PC-3 (cell line): ENCODE data around the gene SLC25A5. TPM values are rescaled to one million over a fixed set of nuclear protein-coding genes. Genes with fewer than 3 reads are reported as not detected.

Experiments
- ATAC-seq: fragments of 200-7000 bp; cut with Tn5 transposase; 2 replicates; pipeline ENCODE4 v1.9.1; 2020; ENCODE audit warnings: mild to moderate bottlenecking, moderate library complexity
- BruUV-seq: library from RNA; stranded (reverse); fragments of 400-500 nt; replicated peaks from 2 replicates; lab custom pipeline; 2021; lab: Mats Ljungman, UMichigan
- CTCF ChIA-PET: fragments of 300-600 bp; sonication (Branson Sonifier 250); formaldehyde crosslinking; loops from one replicate; lab custom pipeline; 2022; ENCODE audit warnings: antibody characterized with exemption; lab: Charles Lee
- POLR2A ChIA-PET: fragments of 300-600 bp; sonication (Branson Sonifier 250); formaldehyde crosslinking; loops from one replicate; lab custom pipeline; 2022; ENCODE audit warnings: antibody characterized with exemption; ENCODE audit not compliant: unreplicated experiment; lab: Charles Lee
- DNase-seq: peaks from one replicate; pipeline ENCODE4 v3.0.0-alpha.2; 2015
- H2AFZ ChIP-seq: fragments of 300-600 bp; sonication (generic); 2 replicates; pipeline ENCODE4 v1.6.0; 2016; ENCODE audit warnings: antibody characterized with exemption, low read length
- H3F3A ChIP-seq: fragments of 300-600 bp; sonication (generic); one replicate; pipeline ENCODE4 v1.6.0; 2017; ENCODE audit warnings: antibody characterized with exemption, low read length, control low read depth, mild to moderate bottlenecking; ENCODE audit not compliant: unreplicated experiment
- H3K27ac ChIP-seq: fragments of 300-600 bp; sonication (generic); 2 replicates; pipeline ENCODE4 v1.5.1; 2016; ENCODE audit warnings: mild to moderate bottlenecking, low read length
- H3K27me3 ChIP-seq: fragments of 300-600 bp; sonication (generic); 2 replicates; pipeline ENCODE4 v1.6.1; 2016; ENCODE audit warnings: low read length, mixed read lengths
- H3K36me3 ChIP-seq: fragments of 300-600 bp; sonication (generic); 2 replicates; pipeline ENCODE4 v1.6.1; 2016; ENCODE audit warnings: low read depth, mixed run types, low read length, mixed read lengths
- H3K4me1 ChIP-seq: fragments of 300-600 bp; sonication (generic); 2 replicates; pipeline ENCODE4 v1.5.1; 2016; ENCODE audit warnings: low read length; ENCODE audit not compliant: insufficient read depth
- H3K4me2 ChIP-seq: fragments of 300-600 bp; sonication (generic); 2 replicates; pipeline ENCODE4 v1.6.0; 2016; ENCODE audit warnings: low read length
- H3K4me3 ChIP-seq: fragments of 300-600 bp; sonication (generic); 2 replicates; pipeline ENCODE4 v1.5.1; 2016; ENCODE audit warnings: mild to moderate bottlenecking, low read length, mixed read lengths
- H3K79me2 ChIP-seq: fragments of 300-600 bp; sonication (generic); 2 replicates; pipeline ENCODE4 v1.6.1; 2017; ENCODE audit warnings: low read length, mixed read lengths
- H3K9ac ChIP-seq: fragments of 300-600 bp; sonication (generic); 2 replicates; pipeline ENCODE4 v1.6.0; 2016; ENCODE audit warnings: mild to moderate bottlenecking, low read length
- H3K9me2 ChIP-seq: fragments of 300-600 bp; sonication (generic); replicated peaks from 2 replicates; pipeline ENCODE4 v1.6.1; 2016; ENCODE audit warnings: mixed run types, low read length, mixed read lengths
- H3K9me3 ChIP-seq: fragments of 300-600 bp; sonication (generic); 2 replicates; pipeline ENCODE4 v1.6.1; 2016; ENCODE audit warnings: low read length, mixed read lengths
- H4K20me1 ChIP-seq: fragments of 300-600 bp; sonication (generic); 2 replicates; pipeline ENCODE4 v1.6.1; 2016; ENCODE audit warnings: low read length, mixed read lengths
- EZH2 ChIP-seq: fragments of 300-600 bp; sonication (generic); IDR thresholded peaks from one replicate; pipeline ENCODE4 v1.6.1; 2017; ENCODE audit warnings: antibody characterized with exemption, mild to moderate bottlenecking, low read length; ENCODE audit not compliant: unreplicated experiment
- EZH2phosphoT487 ChIP-seq: fragments of 300-600 bp; sonication (generic); IDR thresholded peaks from 2 replicates; pipeline ENCODE4 v1.6.1; 2018; ENCODE audit warnings: mild to moderate bottlenecking, antibody characterized with exemption, low read length, borderline replicate concordance
- intact Hi-C: fragments of 100-400 bp; cut with micrococcal nuclease; formaldehyde crosslinking; loops from 2 replicates; pipeline ENCODE4 v1.9.0; 2023
- total RNA-seq: library from RNA; depleted of rRNA; stranded (reverse); fragments of >200 nt; gene quantifications from 2 replicates; pipeline ENCODE4 v1.2.3, GENCODE V29; 2014
- TF ChIP-seq, protein P1 (sequence below): fragments of 300-600 bp; sonication (generic); conservative IDR thresholded peaks from 2 replicates; pipeline ENCODE4 v1.5.1; 2017; ENCODE audit warnings: antibody characterized with exemption, low read depth, mild to moderate bottlenecking, low read length

Gene SLC25A5
- total RNA-seq, 1 experiment from 2014 or later, result 544 TPM

- Histone ChIP-seq H3K27me3 (no peaks in the 10 kb centered on the region), H3F3A (no peaks in the 10 kb centered on the region), H3K79me2 (no peaks in the 10 kb centered on the region), H2AFZ (0 out of 2 replicates have a peak overlapping the region, but pooled peaks have one; percentile 48), H3K27ac (no peak overlapping the region), H4K20me1 (no peaks in the 10 kb centered on the region), H3K9me2 (no peaks in the 10 kb centered on the region), H3K4me2 (no peak overlapping the region), H3K36me3 (no peaks in the 10 kb centered on the region), H3K4me3 (no peak overlapping the region), H3K9me3 (no peaks in the 10 kb centered on the region), H3K4me1 (no peaks in the 10 kb centered on the region), H3K9ac (no peak overlapping the region)
- intact Hi-C loops, result loop anchor here (1.0 kb wide), 1 partner anchor 24 kb away; no protein-coding TSS in a partner anchor
- DNase-seq, result peak; percentile 74
- peak; percentile 50; the same call in 1 of the 2 replicates for ATAC-seq
- no TSS peak for BruUV-seq
- POLR2A ChIA-PET, result no interaction called here
- CTCF ChIA-PET, result interaction anchor here (1.0 kb wide), 1 partner anchor 14 kb away, joined by 5 read pairs; no protein-coding TSS in a partner anchor
- TF ChIP-seq, protein P1, sequence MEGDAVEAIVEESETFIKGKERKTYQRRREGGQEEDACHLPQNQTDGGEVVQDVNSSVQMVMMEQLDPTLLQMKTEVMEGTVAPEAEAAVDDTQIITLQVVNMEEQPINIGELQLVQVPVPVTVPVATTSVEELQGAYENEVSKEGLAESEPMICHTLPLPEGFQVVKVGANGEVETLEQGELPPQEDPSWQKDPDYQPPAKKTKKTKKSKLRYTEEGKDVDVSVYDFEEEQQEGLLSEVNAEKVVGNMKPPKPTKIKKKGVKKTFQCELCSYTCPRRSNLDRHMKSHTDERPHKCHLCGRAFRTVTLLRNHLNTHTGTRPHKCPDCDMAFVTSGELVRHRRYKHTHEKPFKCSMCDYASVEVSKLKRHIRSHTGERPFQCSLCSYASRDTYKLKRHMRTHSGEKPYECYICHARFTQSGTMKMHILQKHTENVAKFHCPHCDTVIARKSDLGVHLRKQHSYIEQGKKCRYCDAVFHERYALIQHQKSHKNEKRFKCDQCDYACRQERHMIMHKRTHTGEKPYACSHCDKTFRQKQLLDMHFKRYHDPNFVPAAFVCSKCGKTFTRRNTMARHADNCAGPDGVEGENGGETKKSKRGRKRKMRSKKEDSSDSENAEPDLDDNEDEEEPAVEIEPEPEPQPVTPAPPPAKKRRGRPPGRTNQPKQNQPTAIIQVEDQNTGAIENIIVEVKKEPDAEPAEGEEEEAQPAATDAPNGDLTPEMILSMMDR, result peak; percentile 64
- TF ChIP-seq EZH2 (no peak), EZH2phosphoT487 (no peak)
Measured at GRCh38 chrX:119488749-119489148, 20.5 kb downstream of the SLC25A5 start.

GRCh38 chrX:119489212-119490074 is 21.2 kb downstream of the SLC25A5 start:
- intact Hi-C loops, result no loop called here
- BruUV-seq, result no TSS peak
- CTCF ChIA-PET, result interaction anchor here (0.5 to 1.0 kb wide), 2 partner anchors 14 to 19 kb away, joined by 3 to 5 read pairs; no protein-coding TSS in a partner anchor

More at GRCh38 chrX:119489212-119490074, 21.2 kb downstream of the SLC25A5 start:
- Histone ChIP-seq H3K9ac (no peak overlapping the region), H3K79me2 (no peaks in the 10 kb centered on the region), H2AFZ (no peak overlapping the region), H3K4me1 (peaks cover 5% of the 10 kb centered on the region; the same call in 1 of the 2 replicates), H3K9me2 (no peaks in the 10 kb centered on the region), H3F3A (no peaks in the 10 kb centered on the region), H4K20me1 (no peaks in the 10 kb centered on the region), H3K36me3 (no peaks in the 10 kb centered on the region), H3K4me3 (no peak overlapping the region), H3K9me3 (no peaks in the 10 kb centered on the region), H3K27ac (no peak overlapping the region), H3K4me2 (no peak overlapping the region), H3K27me3 (no peaks in the 10 kb centered on the region)
- no peak for DNase-seq
- POLR2A ChIA-PET, result no interaction called here
- TF ChIP-seq, protein P1, result no peak
- no peak for TF ChIP-seq EZH2
- no peak for TF ChIP-seq EZH2phosphoT487
- no peak for ATAC-seq
